ENCODE results near the gene SUFU.
A peak's percentile ranks its signal among the peaks of the same experiment; 100 is the strongest.
"Not testable (repeated sequence)": the region's sequence is repeated elsewhere in the genome, so short reads cannot be mapped to it uniquely, and the experiment has no call there.

The SUFU gene
- total RNA-seq = 10.6 to 11.1 reads per million in 2 donors

GRCh38 chr10:102503264-102504178, at the start of gene SUFU:
SUFU (plus strand) TSS chr10:102503972; CDS start chr10:102504153, 181 bp downstream.
- DNase-seq = peak; percentile 94

- not testable (repeated sequence) for DNase-seq
These were observed 48.9 kb upstream of the SUFU start for GRCh38 chr10:102454662-102455487.

GRCh38 chr10:102455893-102456471, 47.8 kb upstream of the SUFU start:
- DNase-seq = no peak

GRCh38 chr10:102457591-102458150, 46.1 kb upstream of the SUFU start:
- DNase-seq = no peak

- no peak for DNase-seq
These were observed 45.1 kb upstream of the SUFU start for GRCh38 chr10:102458656-102459055.

GRCh38 chr10:102460836-102461186, 43.0 kb upstream of the SUFU start:
- DNase-seq = no peak

- peak; percentile 88 for DNase-seq
These were observed 42.4 kb upstream of the SUFU start for GRCh38 chr10:102461187-102462054.

- DNase-seq = no peak
These were observed 41.2 kb upstream of the SUFU start for GRCh38 chr10:102462512-102463054.

- DNase-seq = no peak
These were observed 39.8 kb upstream of the SUFU start for GRCh38 chr10:102463983-102464382.

- DNase-seq = no peak
These were observed 38.3 kb upstream of the SUFU start for GRCh38 chr10:102465466-102465865.

GRCh38 chr10:102467318-102467717, 36.5 kb upstream of the SUFU start:
- DNase-seq = no peak

GRCh38 chr10:102467971-102468438, 35.8 kb upstream of the SUFU start:
- DNase-seq = no peak

- no peak for DNase-seq
These were observed 35.1 kb upstream of the SUFU start for GRCh38 chr10:102468683-102469082.

GRCh38 chr10:102470579-102471546, 32.9 kb upstream of the SUFU start:
- DNase-seq = no peak

GRCh38 chr10:102473445-102474331, 30.1 kb upstream of the SUFU start:
- DNase-seq = no peak

- DNase-seq = no peak
These were observed 28.2 kb upstream of the SUFU start for GRCh38 chr10:102475451-102476040.

GRCh38 chr10:102476466-102477141, 27.2 kb upstream of the SUFU start:
- DNase-seq = no peak

- no peak for DNase-seq
These were observed 24.1 kb upstream of the SUFU start for GRCh38 chr10:102479651-102480050.
